OCI-LY1 (cell line): ENCODE measurements around the gene BBS9.

Experiments used
- CTCF ChIP-seq: fragments of 200-600 bp; sonication (generic), shearing (Covaris generic); IDR thresholded peaks from 2 replicates; pipeline ENCODE4 v1.5.1; 2017; ENCODE audit warnings: mild to moderate bottlenecking, antibody characterized with exemption, low read length, moderate library complexity, mixed read lengths
- EZH2 ChIP-seq: fragments of 200-600 bp; sonication (generic), shearing (Covaris generic); IDR thresholded peaks from 2 replicates; pipeline ENCODE4 v1.8.0; 2017; ENCODE audit warnings: borderline replicate concordance, mixed run types, mild to moderate bottlenecking, antibody characterized with exemption, low read length, moderate library complexity, mixed read lengths

DNA sequence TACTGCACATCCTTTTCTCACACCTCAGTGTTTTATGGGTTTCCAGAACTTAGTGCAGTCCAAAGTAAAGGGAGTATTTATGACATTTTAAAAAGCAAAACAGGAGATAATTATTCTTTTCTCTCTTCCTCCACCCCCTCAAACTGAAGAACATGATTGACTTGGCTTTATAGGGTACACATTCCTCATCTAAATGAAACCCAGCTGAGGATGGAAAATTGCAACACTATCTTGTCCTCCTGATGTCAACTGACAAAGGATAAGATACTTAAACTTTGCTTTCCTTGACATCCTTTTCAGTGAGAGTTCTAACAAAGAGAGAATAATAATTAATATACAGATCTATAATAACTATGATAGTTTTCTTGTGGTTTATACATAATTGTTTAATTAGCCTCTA lies 299.1 kb downstream of the BBS9 start:
- TF ChIP-seq CTCF: no peak
- no peak for TF ChIP-seq EZH2
